ENCODE measurements around the gene TNFSF10.
"Not testable (repeated sequence)": the region's sequence is repeated elsewhere in the genome, so short reads cannot be mapped to it uniquely, and the experiment has no call there.

The TNFSF10 gene

GRCh38 chr3:172544404-172544803, 21.2 kb upstream of the TNFSF10 start:
- DNase-seq (ENCODE audit: low read depth in 2 of 2): no peak

- no peak for DNase-seq (ENCODE audit: low read depth in 2 of 2)
These were observed 20.7 kb upstream of the TNFSF10 start for GRCh38 chr3:172543884-172544283.

- no peak for DNase-seq (ENCODE audit: low read depth in 2 of 2)
These were observed 20.2 kb upstream of the TNFSF10 start for GRCh38 chr3:172543419-172543818.

- no peak for DNase-seq (ENCODE audit: low read depth in 2 of 2)
These were observed 19.8 kb upstream of the TNFSF10 start for GRCh38 chr3:172542999-172543398.

- DNase-seq (ENCODE audit: low read depth in 2 of 2): no peak
These were observed 18.8 kb upstream of the TNFSF10 start for GRCh38 chr3:172541945-172542488.

- DNase-seq (ENCODE audit: low read depth in 2 of 2): no peak
These were observed 16.8 kb upstream of the TNFSF10 start for GRCh38 chr3:172540049-172540448.

GRCh38 chr3:172539273-172539672, 16.0 kb upstream of the TNFSF10 start:
- DNase-seq (ENCODE audit: low read depth in 2 of 2): no peak

- no peak for DNase-seq (ENCODE audit: low read depth in 2 of 2)
These were observed 15.3 kb upstream of the TNFSF10 start for GRCh38 chr3:172538368-172539151.

GRCh38 chr3:172537507-172538158, 14.4 kb upstream of the TNFSF10 start:
- DNase-seq (ENCODE audit: low read depth in 2 of 2): no peak

GRCh38 chr3:172536993-172537419, 13.8 kb upstream of the TNFSF10 start:
- no peak for DNase-seq (ENCODE audit: low read depth in 2 of 2)

- DNase-seq (ENCODE audit: low read depth in 2 of 2): no peak
These were observed 13.3 kb upstream of the TNFSF10 start for GRCh38 chr3:172536505-172536904.

- no peak for DNase-seq (ENCODE audit: low read depth in 2 of 2)
These were observed 7.3 kb upstream of the TNFSF10 start for GRCh38 chr3:172530566-172530965.

- DNase-seq (ENCODE audit: low read depth in 2 of 2): no peak
These were observed 6.9 kb upstream of the TNFSF10 start for GRCh38 chr3:172530101-172530561.

GRCh38 chr3:172528677-172529076, 5.4 kb upstream of the TNFSF10 start:
- no peak for DNase-seq (ENCODE audit: low read depth in 2 of 2)

GRCh38 chr3:172527306-172527705, 4.1 kb upstream of the TNFSF10 start:
- no peak for DNase-seq (ENCODE audit: low read depth in 2 of 2)

- DNase-seq (ENCODE audit: low read depth in 2 of 2): no peak
These were observed 1.9 kb upstream of the TNFSF10 start for GRCh38 chr3:172525116-172525613.

GRCh38 chr3:172524611-172525010, 1.4 kb upstream of the TNFSF10 start:
- DNase-seq (ENCODE audit: low read depth in 2 of 2): no peak

GRCh38 chr3:172521837-172522726, 1.1 kb downstream of the TNFSF10 start:
- DNase-seq (ENCODE audit: low read depth in 2 of 2): not testable (repeated sequence)

- DNase-seq (ENCODE audit: low read depth in 2 of 2): no peak
These were observed 2.9 kb downstream of the TNFSF10 start for GRCh38 chr3:172520301-172520831.

GRCh38 chr3:172519740-172520139, 3.5 kb downstream of the TNFSF10 start:
- DNase-seq (ENCODE audit: low read depth in 2 of 2): no peak

- no peak for DNase-seq (ENCODE audit: low read depth in 2 of 2)
These were observed 4.1 kb downstream of the TNFSF10 start for GRCh38 chr3:172518929-172519640.

Measured in stimulated activated CD8-positive, alpha-beta memory T cell treated with anti-CD3 and anti-CD28 coated beads, Interleukin-7, amount 100 ng/mL, for 4 hours (primary cell).